ENCODE results near the gene CFAP298.
"Not testable (repeated sequence)": the region's sequence is repeated elsewhere in the genome, so short reads cannot be mapped to it uniquely, and the experiment has no call there.

CFAP298 gene, protein sequence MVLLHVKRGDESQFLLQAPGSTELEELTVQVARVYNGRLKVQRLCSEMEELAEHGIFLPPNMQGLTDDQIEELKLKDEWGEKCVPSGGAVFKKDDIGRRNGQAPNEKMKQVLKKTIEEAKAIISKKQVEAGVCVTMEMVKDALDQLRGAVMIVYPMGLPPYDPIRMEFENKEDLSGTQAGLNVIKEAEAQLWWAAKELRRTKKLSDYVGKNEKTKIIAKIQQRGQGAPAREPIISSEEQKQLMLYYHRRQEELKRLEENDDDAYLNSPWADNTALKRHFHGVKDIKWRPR

DNA sequence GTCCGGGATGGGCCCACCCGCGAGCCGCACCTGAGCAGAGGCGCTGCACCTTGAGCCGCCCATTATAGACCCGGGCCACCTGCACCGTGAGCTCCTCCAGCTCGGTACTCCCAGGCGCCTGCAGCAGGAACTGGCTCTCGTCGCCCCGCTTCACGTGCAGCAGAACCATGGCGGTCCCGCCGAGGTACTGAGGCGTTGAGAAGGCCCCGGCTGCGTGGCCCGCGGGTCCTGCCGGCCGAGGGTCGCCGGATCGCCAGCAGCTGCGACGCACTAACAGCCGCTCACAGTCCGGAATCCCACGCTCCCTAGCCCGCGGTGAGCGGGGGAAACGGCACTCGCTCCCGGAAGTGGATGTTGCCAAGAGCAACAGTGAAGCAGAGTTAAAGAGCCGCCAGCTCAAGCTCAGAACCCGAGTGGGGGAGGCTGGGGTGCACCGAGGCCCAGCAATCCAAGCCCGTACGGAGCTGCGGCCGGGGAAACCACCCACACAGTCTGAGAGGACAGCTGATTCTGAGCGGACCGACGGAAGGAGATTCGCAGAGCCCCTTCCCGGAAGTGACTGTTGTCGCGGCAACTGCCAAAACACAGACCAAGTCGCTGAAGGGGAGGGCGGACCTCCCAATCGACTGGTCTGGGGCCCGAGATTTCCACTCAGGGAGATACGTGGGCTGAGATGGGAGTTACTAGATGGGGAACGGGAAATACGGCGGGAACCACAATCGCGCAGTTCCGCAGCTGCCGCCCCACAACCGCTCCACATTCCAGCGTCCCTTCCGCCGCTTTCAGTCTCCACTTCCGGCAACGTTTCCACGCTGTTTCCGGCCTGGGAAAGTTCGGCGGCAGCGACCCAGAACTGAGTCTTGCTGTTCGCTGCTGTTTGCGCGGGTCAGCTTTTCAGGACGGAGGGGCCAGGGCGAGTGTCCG, at the start of gene CFAP298:
TSS of gene CFAP298 (minus strand) at position 303 of the 924 bp plus-strand sequence. CDS start at position 169, 134 bp downstream.
- H3K4me3 ChIP-seq = peak within 1 kb of the TSS; percentile 73 to 96 (median 86)
- peak within 1 kb of the TSS; percentile 50 to 97 (median 91) for H3K27ac ChIP-seq

DNA sequence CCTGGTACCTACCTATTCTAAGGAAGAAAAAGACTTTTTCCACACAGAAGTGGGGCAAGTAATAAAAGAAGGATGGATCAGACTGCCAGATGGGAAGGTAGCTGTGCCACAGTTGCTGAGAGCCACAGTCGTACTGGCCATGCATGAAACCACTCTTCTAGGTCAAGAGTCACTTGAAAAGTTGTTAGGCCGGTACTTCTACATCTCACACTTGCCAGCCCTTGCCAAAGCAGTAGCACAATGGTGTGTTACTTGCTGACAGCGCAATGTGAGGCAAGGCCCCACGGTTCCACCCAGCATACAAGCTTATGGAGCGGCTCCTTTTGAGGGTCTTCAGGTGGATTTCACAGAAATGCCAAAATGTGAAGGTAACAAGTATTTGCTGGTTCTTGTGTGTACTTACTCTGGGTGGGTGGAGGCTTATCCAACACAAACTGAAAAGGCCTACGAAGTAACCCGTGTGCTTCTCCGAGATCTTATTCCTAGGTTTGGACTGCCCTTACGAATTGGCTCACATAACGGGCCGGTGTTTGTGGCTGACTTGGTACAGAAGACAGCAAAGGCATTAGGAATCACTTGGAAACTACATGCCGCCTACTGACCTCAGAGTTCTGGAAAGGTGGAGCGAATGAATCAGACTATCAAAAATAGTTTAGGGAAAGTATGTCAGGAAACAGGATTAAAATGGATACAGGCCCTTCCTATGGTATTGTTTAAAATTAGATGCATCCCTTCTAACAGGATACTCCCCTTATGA, 49.0 kb upstream of the CFAP298 start:
- peak overlapping the region in 1 of 21 experiments; percentile 56 for H3K27ac ChIP-seq
- not testable (repeated sequence) for H3K4me3 ChIP-seq

DNA sequence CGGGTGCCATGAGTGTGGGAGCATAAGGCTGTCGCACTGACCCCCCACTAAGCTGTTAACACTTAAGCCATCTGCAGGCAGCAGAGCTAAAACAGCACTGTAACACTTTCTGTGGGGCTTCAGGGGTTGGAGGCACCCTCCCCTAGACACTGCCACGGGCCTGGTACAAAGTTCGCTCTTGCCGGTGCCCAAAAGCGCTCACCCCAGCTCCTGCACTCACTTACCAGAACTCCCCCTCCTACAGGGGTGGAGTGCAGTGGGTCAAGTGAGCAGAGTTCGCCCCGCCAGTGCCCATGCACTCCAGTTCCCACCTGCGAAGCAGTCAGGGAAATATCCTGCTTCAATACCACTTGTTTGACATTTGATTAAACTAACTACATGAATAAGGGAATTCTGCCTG, 46.3 kb upstream of the CFAP298 start:
- H3K27ac ChIP-seq = no peak overlapping the region
- H3K4me3 ChIP-seq = no peak overlapping the region

DNA sequence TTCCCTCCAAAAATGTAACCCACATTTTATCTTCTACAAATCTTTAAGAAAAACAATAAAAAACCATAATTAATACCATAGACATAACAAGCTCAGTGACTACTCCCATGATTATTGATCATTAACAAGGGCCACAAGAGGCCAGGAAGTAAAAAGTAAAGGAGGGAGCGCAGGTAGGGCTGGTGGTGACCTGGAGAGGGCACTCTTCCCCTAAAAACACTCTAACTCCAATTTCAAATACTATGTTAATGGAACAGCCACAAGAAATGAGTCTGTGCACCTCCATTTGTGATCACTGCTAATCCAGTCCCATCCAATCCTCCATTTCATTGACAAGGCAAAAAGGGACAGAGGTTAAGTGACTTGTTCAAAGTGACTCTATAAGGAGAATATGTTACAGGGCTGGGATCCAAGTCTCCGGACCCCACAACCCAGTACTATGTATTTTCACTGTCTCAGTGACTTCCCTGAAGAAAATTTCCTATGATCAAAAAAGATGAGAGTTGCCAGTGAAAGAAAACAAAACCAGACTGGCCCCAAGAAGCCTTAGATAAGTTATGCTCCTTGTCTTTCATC, 41.2 kb upstream of the CFAP298 start:
- no peak overlapping the region for H3K27ac ChIP-seq
- H3K4me3 ChIP-seq = no peak overlapping the region

DNA sequence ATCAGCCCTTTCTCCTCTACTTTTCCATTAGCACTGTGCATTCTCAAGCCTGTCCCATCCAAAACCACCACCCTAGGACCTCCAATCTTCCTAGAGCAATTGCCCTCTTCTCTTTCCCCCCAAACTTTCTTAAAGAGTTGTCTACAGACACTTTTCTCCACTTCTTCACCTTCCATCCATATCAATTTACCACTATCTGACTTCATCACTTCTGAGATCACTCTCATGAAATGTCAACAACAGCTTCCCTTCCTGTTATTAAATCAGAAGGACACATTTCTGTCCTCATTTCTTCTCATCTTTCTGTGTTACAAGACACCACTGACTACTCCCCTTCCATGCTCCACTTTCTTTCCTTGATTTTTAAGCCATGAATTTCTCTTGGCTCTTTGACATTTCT, 36.0 kb upstream of the CFAP298 start:
- Histone ChIP-seq H3K27ac (no peak overlapping the region), H3K4me3 (no peak overlapping the region)

DNA sequence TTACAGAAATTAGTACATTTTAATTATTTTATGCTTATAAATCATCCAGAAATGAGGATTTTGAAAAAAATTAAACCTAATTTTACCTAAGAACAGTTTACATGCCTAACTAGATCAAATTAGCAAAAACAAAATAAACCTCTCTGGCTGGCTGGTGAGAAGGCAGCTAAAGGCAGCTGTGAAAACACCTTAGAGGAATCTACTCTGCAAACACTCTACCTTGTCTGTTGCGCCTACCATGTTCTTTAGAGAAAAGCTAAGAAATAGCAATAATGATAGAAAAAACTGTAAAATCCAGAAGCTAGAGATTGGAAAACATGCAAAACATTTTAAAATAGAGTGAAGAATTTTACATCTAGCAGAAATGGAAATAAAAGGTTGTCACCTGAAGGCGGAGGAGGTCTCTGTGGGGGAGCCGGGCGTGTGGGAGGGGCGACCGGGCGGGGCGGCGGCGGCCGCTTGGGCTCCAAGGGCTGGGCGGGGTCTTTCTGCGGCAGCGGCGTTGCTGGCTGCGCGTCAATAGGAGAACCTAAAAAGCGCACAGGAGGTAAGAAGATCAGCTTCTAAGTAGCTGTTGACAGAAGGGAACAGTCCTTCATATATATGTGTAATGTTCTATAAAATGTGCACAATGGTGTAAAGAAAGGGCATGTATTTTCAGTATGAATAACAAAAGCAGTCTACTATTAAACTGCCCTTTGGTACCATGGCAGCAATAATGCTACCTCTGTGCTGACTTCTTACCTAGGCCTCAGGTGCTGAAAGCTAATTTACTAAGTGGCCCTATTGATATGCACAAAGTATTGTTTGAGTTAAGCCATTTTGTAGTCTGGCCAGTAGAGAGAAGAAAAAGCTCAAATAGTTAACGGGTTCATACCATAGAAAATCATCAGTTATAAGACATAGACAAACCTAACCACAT, 33.3 kb upstream of the CFAP298 start:
- H3K27ac ChIP-seq = no peak overlapping the region

DNA sequence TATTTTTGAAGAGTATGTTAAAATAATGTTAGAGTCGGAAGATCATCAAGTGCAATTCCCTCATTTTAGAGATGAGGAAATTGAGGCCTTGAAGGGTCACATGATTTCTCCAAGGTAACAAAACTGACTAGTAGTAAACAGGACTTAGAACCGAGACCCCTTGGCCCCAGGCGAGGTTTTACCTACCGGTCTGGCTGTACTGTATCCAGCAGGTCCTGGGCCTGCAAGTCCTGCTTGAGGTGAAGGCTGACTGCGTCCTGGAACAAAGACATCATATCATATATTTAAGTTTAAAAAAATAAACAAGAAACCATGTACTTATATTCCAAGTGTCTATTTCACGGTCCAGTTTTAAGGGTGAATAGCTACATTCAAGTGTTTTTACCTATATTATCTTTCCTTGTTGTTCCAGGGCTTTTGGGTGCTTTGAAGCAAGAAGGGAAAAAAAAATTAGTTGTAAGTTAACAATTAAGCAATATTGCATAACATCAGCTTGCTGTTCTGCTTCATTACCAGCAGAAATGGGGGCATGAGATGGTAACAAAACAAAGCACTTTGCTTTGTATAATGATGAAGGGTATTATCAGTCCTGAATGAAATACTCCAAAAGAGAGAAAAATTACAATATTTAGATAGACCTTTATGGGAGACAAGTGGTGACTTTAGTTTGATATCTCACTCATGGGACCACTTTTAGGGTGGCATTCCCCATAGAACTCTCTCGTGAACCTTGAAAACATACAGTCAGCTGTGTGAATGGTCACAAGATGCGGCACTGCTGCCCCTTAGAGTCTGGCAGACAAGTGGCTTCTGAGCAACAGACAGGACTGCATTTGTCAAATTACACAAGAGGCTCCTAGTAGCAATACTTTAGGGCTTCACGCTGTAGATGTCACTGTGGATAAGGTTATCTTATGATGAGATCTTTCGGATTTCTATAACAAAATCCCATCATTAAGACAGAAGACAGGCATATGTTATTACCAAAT, 29.8 kb upstream of the CFAP298 start:
- Histone ChIP-seq H3K27ac (no peak overlapping the region), H3K4me3 (no peak overlapping the region)

More for the DNA sequence above, 33.3 kb upstream of the CFAP298 start:
- no peak overlapping the region for H3K4me3 ChIP-seq

DNA sequence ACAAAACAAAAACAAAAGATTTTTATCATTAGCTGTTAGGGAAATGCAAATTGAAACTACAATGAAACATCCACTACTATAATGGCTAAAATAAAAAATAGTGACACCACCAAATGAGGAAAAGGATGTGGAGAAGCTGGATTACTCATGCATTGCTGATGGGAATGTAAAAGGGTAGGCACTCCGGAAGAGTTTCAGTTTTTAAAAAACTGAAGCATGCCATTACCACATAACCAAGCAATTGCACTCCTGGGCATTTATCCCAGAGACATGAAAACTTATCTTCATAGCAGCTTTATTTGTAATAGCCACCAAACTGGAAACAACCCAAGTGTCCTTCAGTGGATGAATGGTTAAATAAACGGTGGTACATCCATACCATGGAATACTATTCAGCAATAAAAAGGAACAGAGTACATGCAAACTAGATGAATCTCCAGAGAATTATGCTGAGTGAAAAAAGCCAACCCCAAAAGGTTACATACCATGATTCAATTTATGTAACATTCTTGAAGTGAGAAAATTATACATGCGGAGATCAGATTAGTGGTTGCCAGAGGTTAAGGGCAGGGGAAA, 14.5 kb upstream of the CFAP298 start:
- Histone ChIP-seq H3K4me3 (no peak overlapping the region), H3K27ac (no peak overlapping the region)

DNA sequence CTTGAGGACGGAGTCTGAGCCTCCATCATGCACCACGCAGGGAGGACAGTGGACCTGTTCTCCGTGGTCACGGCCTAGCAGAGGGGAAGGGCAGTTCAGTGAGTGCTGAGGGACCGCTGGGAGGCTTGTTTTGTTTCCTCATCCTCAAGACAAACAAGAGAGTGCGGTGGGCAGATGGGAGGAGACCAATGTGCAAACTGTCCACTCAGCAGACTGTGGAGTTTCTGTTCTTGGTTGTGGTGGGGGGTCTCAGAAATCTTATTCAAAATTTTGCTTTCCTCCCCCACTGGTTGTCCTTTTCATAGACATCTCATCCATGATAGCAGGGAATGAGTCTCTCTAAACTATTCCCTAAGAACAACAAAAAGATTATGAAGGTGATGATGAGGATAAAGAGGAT, 6.0 kb upstream of the CFAP298 start:
- not testable (repeated sequence) for H3K4me3 ChIP-seq, H3K27ac ChIP-seq

DNA sequence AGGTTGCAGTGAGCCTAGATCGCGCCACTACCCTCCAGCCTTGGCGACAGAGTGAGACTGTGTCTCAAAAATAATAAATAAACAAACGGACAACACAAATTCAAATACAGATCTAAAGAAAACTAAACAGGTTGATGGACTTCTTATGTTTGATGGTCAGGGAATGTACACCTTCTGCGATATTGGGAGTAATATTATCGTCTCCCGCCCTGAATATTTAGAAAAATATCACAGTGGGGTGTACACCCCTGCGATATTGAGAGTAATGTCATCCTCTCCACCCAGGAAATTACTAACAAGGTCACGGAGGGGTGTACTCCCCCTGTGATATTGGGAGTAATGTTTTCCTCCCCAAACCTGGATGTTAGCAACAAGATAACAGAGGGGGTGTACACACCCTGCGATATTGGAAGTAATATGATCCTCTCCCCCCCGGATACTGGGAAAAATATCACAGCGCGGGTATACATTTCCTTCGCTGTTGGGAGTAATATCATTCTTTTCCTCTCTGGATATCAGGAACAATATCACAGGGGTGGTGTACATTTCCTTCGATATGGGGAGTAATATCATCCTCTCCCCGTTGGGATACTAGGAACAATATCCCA, 1.4 kb upstream of the CFAP298 start:
- H3K4me3 ChIP-seq = peak overlapping the region; percentile 73 to 96 (median 86)
- peak overlapping the region in 15 of 21 experiments; percentile 83 to 97 (median 91) for H3K27ac ChIP-seq

DNA sequence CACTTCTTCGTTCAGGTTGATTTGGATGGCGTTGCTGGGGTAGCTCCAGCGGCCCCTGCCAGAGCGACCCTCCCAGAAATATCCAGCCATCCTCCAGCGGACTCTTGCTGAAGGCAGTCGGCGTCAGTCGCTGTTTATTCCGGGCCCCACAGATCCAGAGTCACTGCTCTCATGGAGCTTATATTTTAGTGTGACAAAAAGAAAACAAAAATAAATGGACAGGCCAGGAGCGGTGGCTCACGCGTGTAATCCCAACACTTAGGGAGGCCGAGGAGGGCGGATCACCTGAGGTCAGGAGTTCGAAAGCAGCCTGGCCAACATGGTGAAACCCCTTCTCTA, 791 bp upstream of the CFAP298 start:
- Histone ChIP-seq H3K4me3 (peak overlapping the region; percentile 73 to 96 (median 86)), H3K27ac (peak overlapping the region; percentile 50 to 97 (median 91))

DNA sequence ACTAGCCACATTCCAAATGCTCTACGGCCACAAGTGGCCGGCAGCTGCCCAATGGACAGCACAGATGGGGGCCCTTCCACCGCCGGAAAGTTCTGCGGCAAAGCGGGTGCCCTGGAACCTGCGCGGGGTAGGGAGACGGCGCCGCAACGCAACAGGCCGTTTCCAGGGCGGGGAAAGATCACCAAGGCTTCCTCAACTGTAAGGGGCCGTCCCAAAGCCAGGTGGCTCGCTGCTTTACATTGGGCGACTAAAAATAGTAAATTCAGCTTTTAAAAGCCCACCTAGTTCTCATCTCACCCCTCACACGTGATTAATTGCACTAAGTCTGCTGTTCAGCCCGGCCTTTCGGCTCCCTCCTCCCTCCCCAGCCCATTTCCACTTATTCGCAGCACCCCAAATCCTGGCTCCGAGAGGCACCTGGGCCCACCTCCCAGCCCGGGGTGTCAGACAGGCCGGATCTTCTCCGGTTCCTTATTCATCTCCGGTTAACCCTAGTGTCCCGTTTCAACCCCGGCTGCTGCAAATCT, 643 bp downstream of the CFAP298 start:
- peak overlapping the region; percentile 73 to 96 (median 86) for H3K4me3 ChIP-seq
- peak overlapping the region; percentile 50 to 97 (median 91) for H3K27ac ChIP-seq

DNA sequence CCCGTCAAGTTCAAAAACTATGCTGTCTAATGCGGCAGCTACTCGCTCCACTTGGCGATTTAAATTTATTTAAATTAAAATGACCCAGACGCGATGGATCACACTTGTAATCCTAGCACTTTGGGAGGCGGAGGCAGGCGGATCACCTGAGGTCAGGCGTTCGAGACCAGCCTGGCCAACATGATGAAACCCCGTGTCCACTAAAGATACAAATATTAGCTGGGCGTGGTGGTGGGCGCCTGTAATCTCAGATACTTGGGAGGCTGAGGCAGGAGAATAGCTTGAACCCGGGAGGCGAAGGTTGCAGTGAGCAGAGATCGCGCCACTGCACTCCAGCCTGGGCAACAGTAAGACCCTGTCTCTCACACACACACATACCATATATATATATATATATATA, 1.2 kb downstream of the CFAP298 start:
- H3K27ac ChIP-seq = peak overlapping the region in 1 of 21 experiments; percentile 83
- peak overlapping the region; percentile 73 to 96 (median 86) for H3K4me3 ChIP-seq

DNA sequence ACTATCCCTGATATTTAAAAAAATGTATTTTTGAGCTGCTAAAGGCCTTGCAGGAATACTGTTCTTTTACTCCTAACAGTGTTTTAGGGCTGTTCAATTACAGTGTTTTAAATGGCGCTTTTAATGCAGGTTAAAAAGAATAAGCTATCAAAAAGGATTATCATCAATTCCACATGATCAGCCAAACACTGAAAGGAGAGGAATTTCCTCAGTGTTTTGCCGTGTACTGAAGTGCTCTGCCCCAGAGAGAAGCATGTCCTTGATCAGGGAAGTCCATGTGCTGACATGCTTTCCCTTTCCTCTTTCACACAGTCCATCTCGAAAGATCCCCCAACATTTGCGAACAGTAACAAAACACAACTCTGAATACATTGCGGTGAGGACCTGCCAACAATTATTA, 3.3 kb downstream of the CFAP298 start:
- Histone ChIP-seq H3K27ac (no peak overlapping the region), H3K4me3 (no peak overlapping the region)

DNA sequence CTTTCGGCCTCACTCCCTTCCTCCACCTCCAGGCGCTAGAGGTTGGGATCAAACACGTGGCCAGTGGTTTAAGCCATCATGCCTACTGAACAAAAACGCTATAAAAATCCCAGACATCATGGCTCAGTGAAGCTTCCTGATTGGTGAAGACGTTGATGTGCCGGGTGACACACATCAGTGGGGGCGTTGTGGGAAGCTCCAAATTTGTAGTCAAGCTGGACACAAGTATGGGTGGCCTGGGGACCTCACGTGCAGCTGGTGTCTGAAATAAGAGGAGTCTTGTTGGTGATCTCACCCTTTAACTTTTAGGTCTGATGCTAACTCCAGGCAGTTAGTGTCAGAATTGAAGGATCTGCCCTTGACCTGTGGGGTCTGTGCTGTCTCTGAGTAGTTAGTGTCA, 6.7 kb downstream of the CFAP298 start:
- Histone ChIP-seq H3K4me3 (no peak overlapping the region), H3K27ac (no peak overlapping the region)

DNA sequence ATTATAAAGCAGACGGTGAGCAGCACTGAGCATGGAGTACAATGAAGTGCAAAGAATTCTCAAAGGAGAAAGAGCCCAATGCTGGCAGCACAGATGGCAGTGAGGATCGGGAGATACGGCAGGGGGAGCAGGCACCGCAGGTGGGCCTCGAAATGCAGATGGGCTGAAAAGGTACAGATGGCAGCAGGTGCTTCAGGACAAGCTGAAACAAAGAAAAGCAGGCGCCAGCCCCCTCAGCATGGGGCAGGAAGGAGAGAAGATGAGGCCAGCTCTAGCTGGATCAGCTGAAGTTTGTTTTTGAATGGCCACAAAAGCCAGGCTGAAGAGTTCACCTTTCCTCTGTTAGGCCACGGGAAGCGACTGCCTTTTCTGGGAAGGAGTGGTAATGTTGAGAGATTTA, 7.7 kb downstream of the CFAP298 start:
- Histone ChIP-seq H3K27ac (no peak overlapping the region), H3K4me3 (no peak overlapping the region)

DNA sequence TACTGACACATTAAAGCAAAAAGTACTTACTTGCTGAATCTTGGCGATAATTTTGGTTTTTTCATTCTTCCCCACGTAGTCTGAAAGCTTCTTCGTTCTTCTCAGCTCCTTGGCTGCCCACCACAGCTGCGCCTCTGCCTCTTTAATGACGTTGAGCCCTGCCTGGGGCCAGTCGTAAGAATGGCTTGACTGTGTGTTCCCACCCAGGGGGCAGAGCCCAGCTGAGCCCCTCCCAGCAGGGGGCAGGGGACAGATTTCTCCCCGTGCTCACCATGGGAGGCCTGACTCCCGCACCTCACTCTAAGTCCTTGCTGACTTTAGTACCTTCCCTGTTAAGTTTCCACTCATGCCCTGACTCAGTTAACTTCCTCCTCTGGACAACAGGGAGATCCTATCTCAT, 9.0 kb downstream of the CFAP298 start:
- H3K27ac ChIP-seq = no peak overlapping the region
- H3K4me3 ChIP-seq = no peak overlapping the region
